Measurements from ENCODE around the gene CALR3. TPM values are rescaled to one million over a fixed set of nuclear protein-coding genes. Genes with fewer than 3 reads are reported as not detected.

The CALR3 gene
- total and polyA plus RNA-seq, 2 of the 8 experiments (the other 6 are each of a cell fraction or from before 2014, with no cell fraction given) = 0.11 to 0.32 TPM

DNA sequence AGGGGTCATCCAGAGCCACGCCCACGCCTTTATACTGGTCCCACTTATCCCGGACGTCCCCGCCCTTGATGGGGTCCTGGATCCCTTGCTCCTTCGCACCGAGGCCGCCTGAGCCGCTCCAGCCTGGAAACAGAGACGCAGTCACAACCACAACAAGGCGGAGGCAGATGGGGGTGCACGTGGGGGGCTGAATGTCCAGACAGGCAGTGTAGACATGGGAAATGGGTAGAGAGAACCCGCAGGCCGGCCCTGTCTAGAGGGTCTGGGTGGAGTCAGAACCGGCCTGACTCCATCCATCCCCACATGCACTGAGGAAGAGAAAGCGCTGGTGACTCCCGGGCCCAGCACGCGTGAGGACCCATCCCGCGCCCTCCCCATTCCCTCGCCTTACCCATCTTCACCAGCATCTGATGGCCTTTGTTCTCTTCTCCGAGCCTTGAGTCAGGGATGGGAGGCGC, 23.3 kb upstream of the CALR3 start (continued):
- TF ChIP-seq, protein P1, sequence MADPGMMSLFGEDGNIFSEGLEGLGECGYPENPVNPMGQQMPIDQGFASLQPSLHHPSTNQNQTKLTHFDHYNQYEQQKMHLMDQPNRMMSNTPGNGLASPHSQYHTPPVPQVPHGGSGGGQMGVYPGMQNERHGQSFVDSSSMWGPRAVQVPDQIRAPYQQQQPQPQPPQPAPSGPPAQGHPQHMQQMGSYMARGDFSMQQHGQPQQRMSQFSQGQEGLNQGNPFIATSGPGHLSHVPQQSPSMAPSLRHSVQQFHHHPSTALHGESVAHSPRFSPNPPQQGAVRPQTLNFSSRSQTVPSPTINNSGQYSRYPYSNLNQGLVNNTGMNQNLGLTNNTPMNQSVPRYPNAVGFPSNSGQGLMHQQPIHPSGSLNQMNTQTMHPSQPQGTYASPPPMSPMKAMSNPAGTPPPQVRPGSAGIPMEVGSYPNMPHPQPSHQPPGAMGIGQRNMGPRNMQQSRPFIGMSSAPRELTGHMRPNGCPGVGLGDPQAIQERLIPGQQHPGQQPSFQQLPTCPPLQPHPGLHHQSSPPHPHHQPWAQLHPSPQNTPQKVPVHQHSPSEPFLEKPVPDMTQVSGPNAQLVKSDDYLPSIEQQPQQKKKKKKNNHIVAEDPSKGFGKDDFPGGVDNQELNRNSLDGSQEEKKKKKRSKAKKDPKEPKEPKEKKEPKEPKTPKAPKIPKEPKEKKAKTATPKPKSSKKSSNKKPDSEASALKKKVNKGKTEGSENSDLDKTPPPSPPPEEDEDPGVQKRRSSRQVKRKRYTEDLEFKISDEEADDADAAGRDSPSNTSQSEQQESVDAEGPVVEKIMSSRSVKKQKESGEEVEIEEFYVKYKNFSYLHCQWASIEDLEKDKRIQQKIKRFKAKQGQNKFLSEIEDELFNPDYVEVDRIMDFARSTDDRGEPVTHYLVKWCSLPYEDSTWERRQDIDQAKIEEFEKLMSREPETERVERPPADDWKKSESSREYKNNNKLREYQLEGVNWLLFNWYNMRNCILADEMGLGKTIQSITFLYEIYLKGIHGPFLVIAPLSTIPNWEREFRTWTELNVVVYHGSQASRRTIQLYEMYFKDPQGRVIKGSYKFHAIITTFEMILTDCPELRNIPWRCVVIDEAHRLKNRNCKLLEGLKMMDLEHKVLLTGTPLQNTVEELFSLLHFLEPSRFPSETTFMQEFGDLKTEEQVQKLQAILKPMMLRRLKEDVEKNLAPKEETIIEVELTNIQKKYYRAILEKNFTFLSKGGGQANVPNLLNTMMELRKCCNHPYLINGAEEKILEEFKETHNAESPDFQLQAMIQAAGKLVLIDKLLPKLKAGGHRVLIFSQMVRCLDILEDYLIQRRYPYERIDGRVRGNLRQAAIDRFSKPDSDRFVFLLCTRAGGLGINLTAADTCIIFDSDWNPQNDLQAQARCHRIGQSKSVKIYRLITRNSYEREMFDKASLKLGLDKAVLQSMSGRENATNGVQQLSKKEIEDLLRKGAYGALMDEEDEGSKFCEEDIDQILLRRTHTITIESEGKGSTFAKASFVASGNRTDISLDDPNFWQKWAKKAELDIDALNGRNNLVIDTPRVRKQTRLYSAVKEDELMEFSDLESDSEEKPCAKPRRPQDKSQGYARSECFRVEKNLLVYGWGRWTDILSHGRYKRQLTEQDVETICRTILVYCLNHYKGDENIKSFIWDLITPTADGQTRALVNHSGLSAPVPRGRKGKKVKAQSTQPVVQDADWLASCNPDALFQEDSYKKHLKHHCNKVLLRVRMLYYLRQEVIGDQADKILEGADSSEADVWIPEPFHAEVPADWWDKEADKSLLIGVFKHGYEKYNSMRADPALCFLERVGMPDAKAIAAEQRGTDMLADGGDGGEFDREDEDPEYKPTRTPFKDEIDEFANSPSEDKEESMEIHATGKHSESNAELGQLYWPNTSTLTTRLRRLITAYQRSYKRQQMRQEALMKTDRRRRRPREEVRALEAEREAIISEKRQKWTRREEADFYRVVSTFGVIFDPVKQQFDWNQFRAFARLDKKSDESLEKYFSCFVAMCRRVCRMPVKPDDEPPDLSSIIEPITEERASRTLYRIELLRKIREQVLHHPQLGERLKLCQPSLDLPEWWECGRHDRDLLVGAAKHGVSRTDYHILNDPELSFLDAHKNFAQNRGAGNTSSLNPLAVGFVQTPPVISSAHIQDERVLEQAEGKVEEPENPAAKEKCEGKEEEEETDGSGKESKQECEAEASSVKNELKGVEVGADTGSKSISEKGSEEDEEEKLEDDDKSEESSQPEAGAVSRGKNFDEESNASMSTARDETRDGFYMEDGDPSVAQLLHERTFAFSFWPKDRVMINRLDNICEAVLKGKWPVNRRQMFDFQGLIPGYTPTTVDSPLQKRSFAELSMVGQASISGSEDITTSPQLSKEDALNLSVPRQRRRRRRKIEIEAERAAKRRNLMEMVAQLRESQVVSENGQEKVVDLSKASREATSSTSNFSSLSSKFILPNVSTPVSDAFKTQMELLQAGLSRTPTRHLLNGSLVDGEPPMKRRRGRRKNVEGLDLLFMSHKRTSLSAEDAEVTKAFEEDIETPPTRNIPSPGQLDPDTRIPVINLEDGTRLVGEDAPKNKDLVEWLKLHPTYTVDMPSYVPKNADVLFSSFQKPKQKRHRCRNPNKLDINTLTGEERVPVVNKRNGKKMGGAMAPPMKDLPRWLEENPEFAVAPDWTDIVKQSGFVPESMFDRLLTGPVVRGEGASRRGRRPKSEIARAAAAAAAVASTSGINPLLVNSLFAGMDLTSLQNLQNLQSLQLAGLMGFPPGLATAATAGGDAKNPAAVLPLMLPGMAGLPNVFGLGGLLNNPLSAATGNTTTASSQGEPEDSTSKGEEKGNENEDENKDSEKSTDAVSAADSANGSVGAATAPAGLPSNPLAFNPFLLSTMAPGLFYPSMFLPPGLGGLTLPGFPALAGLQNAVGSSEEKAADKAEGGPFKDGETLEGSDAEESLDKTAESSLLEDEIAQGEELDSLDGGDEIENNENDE (IDR thresholded peaks at IDR 0.05; ENCODE audit: insufficient replicate concordance, low read length) = no peak
- TF ChIP-seq NANOG (IDR thresholded peaks at IDR 0.05; ENCODE audit: insufficient read depth, low read depth, low read length, poor library complexity, severe bottlenecking) = no peak
- no peak for TF ChIP-seq NRF1 (IDR thresholded peaks at IDR 0.05; ENCODE audit: low read depth, low read length)

Data from H1 (cell line).